Body of pancreas (tissue), 4 donors: Measurements from ENCODE around the gene GSC2. TPM values are rescaled to one million over a fixed set of nuclear protein-coding genes. Genes with fewer than 3 reads are reported as not detected.

ENCODE experiments used
- ATAC-seq: fragments of 150-250 bp; one replicate; pipeline ENCODE4 v1.9.1; 2016
- DNase-seq, 4 donors: peaks; one replicate each; pipeline ENCODE4 v3.0.0-alpha.2; 2019
- H3K27ac ChIP-seq, 4 donors: fragments of 200-600 bp; sonication (generic); 1 replicate in 3 of 4; 2 replicates in 1 of 4; pipeline versions ENCODE4 v1.5.1 to v1.6.1; 2016 to 2019; ENCODE audit warnings: mild to moderate bottlenecking in 1 of 4, mixed read lengths in 1 of 4, moderate library complexity in 1 of 4
- H3K27me3 ChIP-seq, 2 donors: fragments of 200-600 bp; sonication (generic); one replicate each; pipeline ENCODE4 v1.6.0; 2016; ENCODE audit warnings: mild to moderate bottlenecking in 1 of 2
- H3K36me3 ChIP-seq, 2 donors: fragments of 200-600 bp; sonication (generic); replicated peaks in 1 of 2; 2 replicates each; pipeline ENCODE4 v1.5.1; 2016; ENCODE audit warnings: low read depth in 2 of 2; ENCODE audit not compliant: insufficient read depth in 1 of 2
- H3K4me1 ChIP-seq: fragments of 200-600 bp; sonication (generic); one replicate; pipeline ENCODE4 v1.6.0; 2016
- H3K4me3 ChIP-seq, 2 donors: fragments of 200-600 bp; sonication (generic); 1 replicate in 1 of 2; 2 replicates in 1 of 2; pipeline ENCODE4 v1.5.1; 2016 to 2019
- H3K9me3 ChIP-seq, 3 donors: fragments of 200-600 bp; sonication (generic); 1 replicate in 2 of 3; 2 replicates in 1 of 3; pipeline ENCODE4 v1.5.1; 2016
- POLR2A ChIP-seq, 3 donors: fragments of 450-650 bp; IDR thresholded peaks; one replicate each; pipeline ENCODE4 v1.6.1; 2016; ENCODE audit warnings: antibody characterized with exemption in 3 of 3, mild to moderate bottlenecking in 2 of 3
- WGBS, 2 donors: methylation state at CpG; one replicate each; pipeline ENCODE4 v1.1.5; 2017; 5-methylcytosine and 5-hydroxymethylcytosine counted together
- intact Hi-C: fragments of 100-400 bp; cut with DNase I; formaldehyde crosslinking; loops from one replicate; pipeline ENCODE4 v1.15.1; 2023
- total RNA-seq, 2 donors: library from RNA; depleted of rRNA; stranded (reverse); fragments of >200 nt; gene quantifications; one replicate each; pipeline ENCODE4 v1.1.0, GENCODE V29; 2016
- TF ChIP-seq, protein P1 (sequence below), 7 experiments: fragments of 450-650 bp in 4 of 7; fragments of 200-600 bp in 3 of 7; sonication (generic) in 3 of 7; IDR thresholded peaks; one replicate each; pipeline ENCODE4 v1.5.1; 2016 to 2019; ENCODE audit warnings: antibody characterized with exemption in 7 of 7

The GSC2 gene
- total RNA-seq, 2 donors from 2014 or later, result not detected

DNA sequence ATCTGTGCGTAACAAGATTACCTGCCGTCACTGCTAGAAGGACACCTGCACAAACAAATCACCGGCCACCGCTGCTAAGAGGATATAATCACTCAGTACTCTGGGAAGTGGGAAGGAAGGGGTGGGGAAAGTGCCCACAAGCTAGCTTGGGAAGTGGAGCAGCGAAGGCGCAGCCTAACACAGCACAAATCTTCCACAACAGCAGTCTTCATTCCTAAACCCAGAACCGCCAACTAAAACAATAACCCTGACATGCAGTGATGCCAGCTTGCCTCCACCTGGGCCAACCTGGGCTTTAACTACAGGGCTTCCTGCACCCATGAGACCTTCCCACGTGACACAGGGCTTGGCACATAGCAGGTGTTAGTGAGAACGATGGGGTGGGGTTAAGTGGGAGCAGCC lies 33.0 kb downstream of the GSC2 start:
- ATAC-seq (no peak), DNase-seq (peak; percentile 42 to 70 (median 54))
- no peaks in the 10 kb centered on the region for H3K27me3 ChIP-seq
- no peaks in the 10 kb centered on the region for H3K9me3 ChIP-seq
- no peak for TF ChIP-seq POLR2A (IDR thresholded peaks at IDR 0.05)
- TF ChIP-seq, protein P1, sequence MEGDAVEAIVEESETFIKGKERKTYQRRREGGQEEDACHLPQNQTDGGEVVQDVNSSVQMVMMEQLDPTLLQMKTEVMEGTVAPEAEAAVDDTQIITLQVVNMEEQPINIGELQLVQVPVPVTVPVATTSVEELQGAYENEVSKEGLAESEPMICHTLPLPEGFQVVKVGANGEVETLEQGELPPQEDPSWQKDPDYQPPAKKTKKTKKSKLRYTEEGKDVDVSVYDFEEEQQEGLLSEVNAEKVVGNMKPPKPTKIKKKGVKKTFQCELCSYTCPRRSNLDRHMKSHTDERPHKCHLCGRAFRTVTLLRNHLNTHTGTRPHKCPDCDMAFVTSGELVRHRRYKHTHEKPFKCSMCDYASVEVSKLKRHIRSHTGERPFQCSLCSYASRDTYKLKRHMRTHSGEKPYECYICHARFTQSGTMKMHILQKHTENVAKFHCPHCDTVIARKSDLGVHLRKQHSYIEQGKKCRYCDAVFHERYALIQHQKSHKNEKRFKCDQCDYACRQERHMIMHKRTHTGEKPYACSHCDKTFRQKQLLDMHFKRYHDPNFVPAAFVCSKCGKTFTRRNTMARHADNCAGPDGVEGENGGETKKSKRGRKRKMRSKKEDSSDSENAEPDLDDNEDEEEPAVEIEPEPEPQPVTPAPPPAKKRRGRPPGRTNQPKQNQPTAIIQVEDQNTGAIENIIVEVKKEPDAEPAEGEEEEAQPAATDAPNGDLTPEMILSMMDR (IDR thresholded peaks at IDR 0.05), result no peak
- H3K4me3 ChIP-seq, result no peak overlapping the region
- H3K27ac ChIP-seq, result peak overlapping the region in 2 of 4 donors; percentile 25 to 97
- H3K4me1 ChIP-seq, result peaks cover 69% of the 10 kb centered on the region
- intact Hi-C loops, result no loop called here
- 15 to 29% methylated on average over 5 to 9 of the region's 9 CpGs for WGBS, 2 donors
- no peaks in the 10 kb centered on the region for H3K36me3 ChIP-seq

DNA sequence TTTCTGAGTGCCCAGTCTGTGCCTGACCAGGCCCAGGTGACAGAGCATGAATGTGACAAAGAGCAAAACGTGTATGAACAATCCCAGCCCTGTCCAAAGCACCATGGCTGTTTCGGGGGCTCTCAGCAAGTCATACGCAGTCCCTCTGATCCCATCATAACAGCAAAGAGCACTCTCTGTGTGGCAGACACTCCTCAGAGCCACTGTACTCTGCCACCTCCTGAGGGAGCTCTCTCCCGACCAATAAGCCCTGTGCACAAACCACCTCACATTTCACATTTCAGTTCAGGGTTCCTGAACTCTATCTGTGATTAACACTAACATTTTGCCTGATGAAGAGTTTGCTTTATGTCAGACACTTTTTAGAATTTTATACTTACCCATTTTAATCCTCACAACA lies 34.5 kb downstream of the GSC2 start:
- H3K4me1 ChIP-seq, result peaks cover 71% of the 10 kb centered on the region
- WGBS, 2 donors, result 53 to 71% methylated on average over 4 of the region's 4 CpGs
- intact Hi-C loops, result no loop called here

DNA sequence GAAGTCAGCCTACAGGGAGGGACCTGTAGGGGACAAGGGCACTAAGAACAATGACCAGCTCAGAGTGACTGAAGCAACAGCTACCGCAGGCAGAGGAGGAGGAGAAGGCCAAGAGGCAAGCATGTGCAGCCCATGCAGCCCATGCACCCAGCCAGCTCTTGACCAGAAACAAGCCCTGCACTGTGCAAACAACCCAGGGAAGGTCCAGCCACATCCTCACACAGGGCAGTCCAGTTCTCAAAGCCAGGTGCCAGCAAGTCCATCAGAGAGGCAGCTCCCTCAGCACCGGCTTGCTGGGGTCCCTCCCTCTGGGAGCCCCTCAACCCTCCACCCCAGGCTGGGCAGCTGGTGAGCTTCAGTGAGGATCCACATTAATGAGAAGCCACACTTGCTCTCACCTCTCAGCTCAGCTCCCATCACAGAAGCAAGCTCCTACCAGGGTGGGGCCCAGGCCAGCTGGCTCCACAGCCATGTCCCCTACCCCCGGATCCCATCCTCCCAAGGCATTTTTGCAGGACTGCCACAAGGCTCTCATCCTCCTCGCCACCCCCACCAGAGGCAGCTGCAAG lies 35.0 kb downstream of the GSC2 start:
- DNase-seq, result peak in 2 of 4 donors; percentile 6 to 16
- H3K36me3 ChIP-seq, result no peaks in the 10 kb centered on the region
- H3K4me3 ChIP-seq, result no peak overlapping the region
- 74 to 83% methylated on average over 2 to 4 of the region's 4 CpGs for WGBS, 2 donors
- no peaks in the 10 kb centered on the region for H3K27me3 ChIP-seq
- intact Hi-C loops, result no loop called here
- no peak overlapping the region for H3K27ac ChIP-seq
- no peak for ATAC-seq
- no peaks in the 10 kb centered on the region for H3K9me3 ChIP-seq
- TF ChIP-seq, protein P1 (IDR thresholded peaks at IDR 0.05), result no peak
- no peak for TF ChIP-seq POLR2A (IDR thresholded peaks at IDR 0.05)
- peaks cover 68% of the 10 kb centered on the region for H3K4me1 ChIP-seq

More for the DNA sequence above, 34.5 kb downstream of the GSC2 start:
- TF ChIP-seq POLR2A (IDR thresholded peaks at IDR 0.05), result no peak
- TF ChIP-seq, protein P1 (IDR thresholded peaks at IDR 0.05), result peak in 1 of 7 experiments; percentile 30
- Histone ChIP-seq H3K27ac (peak overlapping the region in 1 of 4 donors; percentile 17), H3K27me3 (no peaks in the 10 kb centered on the region), H3K9me3 (no peaks in the 10 kb centered on the region), H3K4me3 (no peak overlapping the region), H3K36me3 (no peaks in the 10 kb centered on the region)
- ATAC-seq (no peak), DNase-seq (peak in 1 of 4 donors; percentile 11)

DNA sequence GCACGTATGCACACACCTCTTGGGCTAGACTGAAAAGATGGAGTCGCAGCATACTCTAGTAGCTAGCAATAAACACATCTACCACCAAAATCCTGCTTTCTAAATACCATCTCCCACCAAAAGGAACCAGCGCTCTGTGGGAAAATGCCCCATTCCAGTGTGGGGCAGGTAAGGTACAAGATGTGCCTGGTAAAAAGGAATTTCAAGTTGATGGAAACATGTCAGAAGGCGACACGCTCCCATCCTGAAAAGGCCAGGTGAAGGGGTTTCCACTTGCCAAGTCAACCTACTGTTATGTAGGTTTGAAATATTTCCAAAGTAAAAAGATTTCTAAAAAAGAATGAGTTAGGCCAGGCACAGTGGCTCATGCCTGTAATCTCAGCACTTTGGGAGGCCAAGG lies 36.7 kb downstream of the GSC2 start:
- DNase-seq (no peak), ATAC-seq (no peak)
- no peaks in the 10 kb centered on the region for H3K9me3 ChIP-seq
- no peak overlapping the region for H3K27ac ChIP-seq
- WGBS, 2 donors, result 96% methylated on average over 5 of the region's 5 CpGs
- no peak for TF ChIP-seq POLR2A (IDR thresholded peaks at IDR 0.05)
- TF ChIP-seq, protein P1 (IDR thresholded peaks at IDR 0.05), result no peak
- peaks cover 68% of the 10 kb centered on the region for H3K4me1 ChIP-seq
- H3K36me3 ChIP-seq, result no peaks in the 10 kb centered on the region
- no peaks in the 10 kb centered on the region for H3K27me3 ChIP-seq
- no peak overlapping the region for H3K4me3 ChIP-seq
- intact Hi-C loops, result no loop called here

DNA sequence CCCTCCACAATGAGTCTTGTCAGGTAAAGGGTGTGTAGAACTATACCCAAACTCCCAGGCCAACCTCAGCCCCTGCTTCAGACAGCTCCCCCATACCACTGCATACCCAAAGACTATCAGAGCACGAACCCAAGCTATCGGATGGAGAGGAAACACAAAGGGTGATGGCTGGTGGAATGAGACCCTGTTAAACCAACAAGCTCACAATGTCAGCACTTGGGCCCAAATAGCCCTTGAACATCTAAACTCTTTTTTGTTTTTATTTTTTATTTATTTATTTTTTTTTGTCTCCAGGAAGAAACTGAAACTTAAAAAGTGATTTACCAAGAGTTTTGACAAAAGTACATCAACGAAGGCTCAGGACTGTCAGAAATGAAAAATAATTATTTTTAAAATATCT lies 38.5 kb downstream of the GSC2 start:
- Histone ChIP-seq H3K4me1 (peaks cover 68% of the 10 kb centered on the region), H3K27ac (no peak overlapping the region), H3K9me3 (no peaks in the 10 kb centered on the region), H3K27me3 (no peaks in the 10 kb centered on the region), H3K4me3 (no peak overlapping the region), H3K36me3 (no peaks in the 10 kb centered on the region)
- no peak for DNase-seq
- intact Hi-C loops, result no loop called here
- no peak for TF ChIP-seq POLR2A (IDR thresholded peaks at IDR 0.05)
- TF ChIP-seq, protein P1 (IDR thresholded peaks at IDR 0.05), result no peak
- ATAC-seq, result no peak
- WGBS, 2 donors, result 82 to 85% methylated on average over 3 of the region's 3 CpGs
